ENCODE measurements around the gene OSBPL2.

OSBPL2 gene

GRCh38 chr20:62262064-62262463 lies 23.7 kb downstream of the OSBPL2 start:
- DNase-seq, result no peak

GRCh38 chr20:62263396-62263795 lies 25.1 kb downstream of the OSBPL2 start:
- no peak for DNase-seq

GRCh38 chr20:62265365-62265764 lies 27.0 kb downstream of the OSBPL2 start:
- DNase-seq, result no peak

GRCh38 chr20:62266340-62266739 lies 28.0 kb downstream of the OSBPL2 start:
- no peak for DNase-seq

GRCh38 chr20:62266851-62267250 lies 28.5 kb downstream of the OSBPL2 start:
- DNase-seq, result no peak

GRCh38 chr20:62267543-62267942 lies 29.2 kb downstream of the OSBPL2 start:
- no peak for DNase-seq

- no peak for DNase-seq
These were observed 30.0 kb downstream of the OSBPL2 start for GRCh38 chr20:62268228-62268900.

- DNase-seq, result no peak
These were observed 31.1 kb downstream of the OSBPL2 start for GRCh38 chr20:62269378-62269777.

GRCh38 chr20:62269871-62270270 lies 31.6 kb downstream of the OSBPL2 start:
- no peak for DNase-seq

- no peak for DNase-seq
These were observed 33.9 kb downstream of the OSBPL2 start for GRCh38 chr20:62272200-62272599.

- DNase-seq, result no peak
These were observed 35.1 kb downstream of the OSBPL2 start for GRCh38 chr20:62273416-62273815.

- DNase-seq, result no peak
These were observed 36.1 kb downstream of the OSBPL2 start for GRCh38 chr20:62274332-62274950.

- DNase-seq, result no peak
These were observed 36.9 kb downstream of the OSBPL2 start for GRCh38 chr20:62275219-62275618.

- DNase-seq, result no peak
These were observed 38.1 kb downstream of the OSBPL2 start for GRCh38 chr20:62276439-62276838.

- no peak for DNase-seq
These were observed 38.9 kb downstream of the OSBPL2 start for GRCh38 chr20:62277253-62277652.

- no peak for DNase-seq
These were observed 42.0 kb downstream of the OSBPL2 start for GRCh38 chr20:62280303-62280702.

GRCh38 chr20:62281161-62281933 lies 43.0 kb downstream of the OSBPL2 start:
- no peak for DNase-seq

GRCh38 chr20:62282103-62282502 lies 43.8 kb downstream of the OSBPL2 start:
- no peak for DNase-seq

GRCh38 chr20:62282877-62283503 lies 44.7 kb downstream of the OSBPL2 start:
- no peak for DNase-seq

GRCh38 chr20:62284448-62284847 lies 46.1 kb downstream of the OSBPL2 start:
- no peak for DNase-seq

GRCh38 chr20:62285151-62285550 lies 46.8 kb downstream of the OSBPL2 start:
- no peak for DNase-seq

GRCh38 chr20:62285722-62286121 lies 47.4 kb downstream of the OSBPL2 start:
- DNase-seq, result no peak

GRCh38 chr20:62286493-62287064 lies 48.3 kb downstream of the OSBPL2 start:
- DNase-seq, result no peak

Data from activated CD4-positive, alpha-beta T cell treated with anti-CD3 and anti-CD28 coated beads for 4 hours (primary cell).